Raji (cell line): Measurements from ENCODE around the gene WFDC12.

Source experiments
- POLR2A ChIP-seq: IDR thresholded peaks from 2 replicates; pipeline ENCODE4 v1.6.1; 2011; ENCODE audit warnings: low read depth, low read length, control low read depth; ENCODE audit not compliant: insufficient read depth

WFDC12 gene

DNA sequence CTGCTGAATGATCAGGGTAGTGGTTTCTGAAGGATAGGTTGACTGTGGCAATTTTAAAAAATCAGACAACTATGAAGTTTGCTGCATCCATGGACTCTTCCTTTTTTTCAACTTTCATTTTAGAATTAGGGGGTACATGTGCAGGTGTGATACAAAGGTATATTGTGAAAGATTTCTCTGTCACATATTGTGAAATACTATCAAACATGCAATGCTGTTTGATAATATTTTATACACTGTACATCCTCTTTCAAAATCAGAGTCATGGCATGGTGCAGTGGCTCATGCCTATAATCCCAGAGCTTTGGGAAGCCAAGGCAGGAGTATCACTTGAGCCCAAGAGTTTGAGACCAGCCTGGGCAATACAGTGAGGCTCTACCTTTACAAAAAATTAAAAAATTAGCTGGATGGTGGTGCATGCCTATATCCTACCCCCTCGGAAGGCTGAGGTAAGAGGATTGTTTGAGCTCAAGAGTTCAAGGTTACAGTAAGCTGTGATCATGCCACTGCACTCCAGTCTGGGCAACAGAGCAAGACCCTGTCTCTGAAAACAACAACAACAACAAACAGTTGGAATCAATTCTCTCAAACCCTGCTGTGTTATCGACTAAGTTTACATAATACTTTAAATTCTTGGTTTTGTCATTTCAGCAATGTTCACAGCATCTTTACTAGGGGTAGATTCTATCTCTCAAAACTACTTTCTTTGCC, 4.6 kb downstream of the WFDC12 start:
- no peak for TF ChIP-seq POLR2A

DNA sequence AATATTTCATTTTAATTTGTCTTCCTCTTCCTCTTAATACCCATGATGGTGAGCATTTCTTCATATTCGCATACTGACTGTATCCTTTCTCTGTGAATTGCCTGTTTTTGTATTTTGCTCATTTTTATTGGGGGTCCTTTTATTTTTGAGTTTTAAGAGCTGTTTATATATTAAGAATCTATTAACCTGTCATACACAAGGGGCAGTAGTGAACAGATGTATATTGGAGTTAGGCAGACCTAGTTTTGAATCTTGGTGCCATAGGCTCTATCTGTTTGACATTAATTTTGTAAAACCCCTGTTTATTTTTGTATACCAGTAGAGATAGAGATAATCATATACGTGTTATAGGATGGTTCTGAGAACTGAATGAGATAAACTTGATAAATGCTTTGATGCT, 6.2 kb downstream of the WFDC12 start:
- no peak for TF ChIP-seq POLR2A

- TF ChIP-seq POLR2A = no peak
Observed at GRCh38 chr20:45117581-45117980, 6.7 kb downstream of the WFDC12 start.

- TF ChIP-seq POLR2A = no peak
Observed at GRCh38 chr20:45115829-45116228, 8.4 kb downstream of the WFDC12 start.

DNA sequence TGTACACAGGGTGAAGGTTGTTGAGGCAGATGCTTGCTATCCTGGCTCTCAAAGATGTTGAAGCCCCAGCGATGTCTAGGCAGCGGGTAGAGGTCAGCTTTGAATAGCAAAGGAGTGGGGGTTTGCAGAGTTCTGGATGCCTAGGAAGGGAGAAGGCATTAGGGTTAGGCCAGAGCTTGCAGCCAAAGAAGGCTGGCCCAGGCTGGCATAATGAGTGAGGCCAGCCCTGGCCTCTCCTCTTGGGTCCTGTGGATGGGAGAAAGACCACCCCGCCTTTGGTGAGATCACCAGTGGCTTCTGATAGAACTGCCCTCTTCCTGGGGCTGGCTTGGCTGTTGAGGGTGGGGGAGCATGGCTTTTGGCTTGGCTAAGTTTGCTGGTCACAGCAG, 8.9 kb downstream of the WFDC12 start:
- TF ChIP-seq POLR2A = no peak

- no peak for TF ChIP-seq POLR2A
Observed at GRCh38 chr20:45114465-45115385, 9.5 kb downstream of the WFDC12 start, which contains the start of gene WFDC5. Gene WFDC5, minus strand, starts transcription at chr20:45115174. Its CDS starts 91 bp downstream, at chr20:45115083.

DNA sequence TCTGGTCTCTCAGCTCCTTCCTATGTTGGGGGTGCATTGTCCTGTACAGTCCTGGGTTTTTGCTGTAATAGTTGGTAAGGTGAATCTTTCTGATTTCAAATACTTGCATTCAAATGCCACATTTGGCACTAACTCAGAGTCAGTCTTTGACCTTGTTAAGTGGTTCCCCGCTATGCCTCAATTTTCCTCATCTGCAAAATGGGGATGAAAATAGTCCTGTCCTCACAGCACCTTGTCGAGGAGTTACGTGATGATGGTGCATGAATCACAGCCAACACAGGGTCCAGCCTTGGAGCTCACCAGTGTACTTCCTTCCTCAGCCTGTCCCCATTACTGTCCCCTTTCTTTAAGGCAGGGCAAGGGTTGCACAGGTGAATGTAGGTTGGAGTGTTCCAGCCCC, 10.4 kb downstream of the WFDC12 start:
- TF ChIP-seq POLR2A = no peak

GRCh38 chr20:45112754-45113153, 11.5 kb downstream of the WFDC12 start:
- no peak for TF ChIP-seq POLR2A

DNA sequence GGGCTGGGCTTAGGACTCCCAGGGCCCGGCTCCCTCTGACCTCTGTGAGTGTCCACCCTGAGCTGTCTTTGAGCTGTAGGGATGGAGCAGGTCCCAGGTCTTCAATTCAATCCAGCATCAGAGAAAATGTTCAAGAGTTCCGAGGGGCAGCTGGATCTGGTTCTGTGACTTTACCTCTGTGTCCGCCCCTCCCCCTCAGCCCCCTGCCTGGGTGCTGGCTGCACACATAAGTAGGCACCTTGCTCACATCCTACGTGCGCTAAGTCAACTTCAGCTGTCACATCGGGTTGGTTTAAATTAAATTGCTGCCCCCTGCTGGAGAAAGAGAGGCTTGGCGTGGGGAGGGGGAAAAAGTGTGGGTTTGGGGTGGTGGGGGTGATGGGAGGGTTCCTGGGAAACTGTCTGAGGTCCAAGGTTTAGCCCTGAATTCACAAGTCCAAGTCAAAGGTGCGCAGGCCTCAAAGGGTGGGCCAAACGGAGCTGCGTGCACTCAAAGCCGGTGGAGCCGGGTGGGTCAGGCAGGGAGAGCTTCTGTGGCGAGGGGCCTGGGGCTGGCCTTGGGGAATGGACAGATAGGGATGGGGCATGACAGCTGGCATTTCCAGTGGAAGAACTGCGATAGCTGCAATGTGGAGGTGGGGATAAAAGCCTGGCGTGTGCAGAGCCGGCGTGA, 12.3 kb downstream of the WFDC12 start:
- no peak for TF ChIP-seq POLR2A

GRCh38 chr20:45111285-45111684, 13.0 kb downstream of the WFDC12 start:
- TF ChIP-seq POLR2A = no peak

DNA sequence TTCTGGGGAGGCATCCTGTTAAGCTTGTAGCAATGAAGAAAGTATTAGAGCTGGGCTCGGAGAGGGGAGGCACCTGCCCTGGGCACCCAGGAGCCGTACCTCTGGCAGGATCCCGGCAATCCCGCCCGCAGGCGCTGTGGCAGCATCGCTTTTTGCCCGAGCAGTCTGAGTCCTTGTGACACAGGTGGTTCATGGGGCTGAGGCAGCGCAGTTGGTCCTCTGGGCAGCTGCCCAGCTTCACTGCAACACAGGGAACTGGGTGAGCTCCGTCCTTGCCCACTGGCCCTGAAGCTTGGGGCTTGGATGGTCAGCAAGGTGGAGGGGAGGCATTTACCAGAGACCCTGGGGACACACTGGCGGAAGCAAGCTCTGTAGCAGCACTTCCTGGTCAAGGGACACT, 14.0 kb downstream of the WFDC12 start:
- no peak for TF ChIP-seq POLR2A

GRCh38 chr20:45109634-45110033, 14.6 kb downstream of the WFDC12 start:
- TF ChIP-seq POLR2A = no peak

- TF ChIP-seq POLR2A = no peak
Observed at GRCh38 chr20:45105317-45105716, 18.9 kb downstream of the WFDC12 start.

GRCh38 chr20:45104786-45105185, 19.5 kb downstream of the WFDC12 start:
- TF ChIP-seq POLR2A = no peak

- TF ChIP-seq POLR2A = no peak
Observed at GRCh38 chr20:45103072-45103471, 21.2 kb downstream of the WFDC12 start.

GRCh38 chr20:45101333-45101850, 22.9 kb downstream of the WFDC12 start:
- no peak for TF ChIP-seq POLR2A
